Activated T-cell treated with anti-CD3 and anti-CD28 coated beads for 1 hour (primary cell): ENCODE results near the gene GUCD1.

ENCODE experiments used
- DNase-seq: peaks from one replicate; pipeline ENCODE4 v3.0.0-alpha.2; 2020; ENCODE audit warnings: low read depth

GUCD1 gene

DNA sequence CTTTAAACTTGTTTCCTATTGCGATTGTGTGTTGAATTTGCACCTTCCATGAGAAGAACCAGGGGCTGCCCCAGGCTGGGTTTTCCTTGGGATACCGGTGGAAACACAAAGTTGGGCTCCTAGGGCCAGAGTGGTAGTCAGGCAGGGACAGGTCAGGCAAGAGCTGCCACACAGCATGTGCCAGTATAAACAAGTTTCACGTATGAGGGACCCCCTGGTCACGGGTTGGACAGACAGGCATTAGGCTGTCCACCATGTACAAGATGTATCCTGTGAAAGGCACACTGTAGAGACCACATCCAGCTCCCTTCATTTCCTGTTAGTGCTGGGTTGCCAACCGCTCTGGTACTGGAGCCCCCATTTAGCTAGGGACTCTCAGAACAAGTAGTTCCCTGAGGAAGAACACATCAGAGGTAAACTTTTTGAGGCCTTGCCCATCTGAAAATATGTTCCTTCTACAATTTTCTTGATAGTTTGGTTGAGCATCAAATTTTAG lies 51.0 kb downstream of the GUCD1 start:
- DNase-seq, result no peak

DNA sequence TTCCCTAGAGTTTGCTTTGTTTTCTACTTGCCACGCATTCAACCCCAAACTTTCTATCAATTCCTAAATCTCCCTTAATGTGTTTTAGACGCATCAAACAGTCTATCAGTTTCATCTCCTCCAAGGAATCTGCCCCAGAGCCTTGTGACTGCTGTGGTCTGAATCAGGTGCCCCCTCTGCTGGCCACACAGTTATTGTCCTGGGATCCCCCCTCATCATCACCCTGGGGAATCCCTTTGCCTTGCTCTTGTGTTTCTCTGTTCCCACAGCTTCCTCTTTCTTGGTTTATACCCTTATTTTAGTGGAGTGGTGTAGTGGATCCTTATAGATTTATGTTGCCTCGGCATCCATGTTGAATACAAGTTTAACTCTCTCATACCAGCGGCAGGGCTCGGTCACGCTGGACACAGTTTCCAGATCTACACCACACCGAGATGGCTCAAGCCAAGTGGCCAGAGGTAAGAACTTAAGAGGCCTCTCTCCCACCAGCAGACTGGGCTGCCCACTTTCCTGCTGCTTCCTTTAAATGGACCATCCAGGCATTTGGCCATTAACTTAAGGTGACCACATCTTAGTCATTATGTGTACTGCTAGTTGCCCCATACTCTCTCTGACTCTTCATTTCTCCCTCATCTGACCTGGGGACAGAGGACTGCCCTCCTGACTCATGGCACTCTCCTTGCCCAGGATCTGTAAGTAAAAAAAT lies 51.6 kb downstream of the GUCD1 start:
- peak; percentile 51 for DNase-seq

DNA sequence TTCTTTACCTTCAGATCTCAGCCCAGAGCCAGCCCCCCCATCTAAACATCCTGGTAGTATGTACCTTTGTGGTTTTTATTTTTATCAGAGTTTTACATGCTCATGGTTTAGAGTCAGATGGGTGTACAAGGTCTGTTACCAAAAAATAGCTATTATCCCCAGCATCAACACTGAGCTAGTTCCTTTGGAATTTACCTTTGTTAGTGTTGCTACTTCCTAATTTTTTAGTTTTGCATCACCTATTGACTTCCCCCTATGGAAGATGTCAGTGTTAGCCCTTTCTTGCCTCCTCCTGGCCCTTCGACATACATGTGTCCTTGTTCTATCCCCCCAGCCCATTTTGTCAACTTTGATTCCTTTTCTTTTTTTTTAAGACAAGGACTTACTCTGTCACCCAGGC lies 52.4 kb downstream of the GUCD1 start:
- no peak for DNase-seq

DNA sequence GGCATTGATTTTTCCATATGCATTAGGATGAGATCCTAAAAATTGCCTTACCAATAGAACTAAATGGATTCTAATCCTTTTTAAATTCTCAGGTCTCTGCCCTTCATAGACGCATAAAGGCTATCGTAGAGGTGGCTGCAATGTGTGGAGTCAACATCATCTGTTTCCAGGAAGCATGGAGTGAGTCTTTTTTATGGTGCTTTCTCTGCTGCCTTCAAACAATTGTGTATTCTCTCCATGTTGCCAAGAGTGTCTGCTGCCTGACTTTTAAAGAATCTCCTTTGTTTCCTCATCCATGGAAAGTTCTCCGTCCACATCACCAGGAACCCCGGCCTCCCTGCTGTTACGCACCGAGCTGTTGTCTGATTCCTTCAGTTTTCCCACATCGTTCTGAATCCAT lies 52.9 kb downstream of the GUCD1 start:
- no peak for DNase-seq

DNA sequence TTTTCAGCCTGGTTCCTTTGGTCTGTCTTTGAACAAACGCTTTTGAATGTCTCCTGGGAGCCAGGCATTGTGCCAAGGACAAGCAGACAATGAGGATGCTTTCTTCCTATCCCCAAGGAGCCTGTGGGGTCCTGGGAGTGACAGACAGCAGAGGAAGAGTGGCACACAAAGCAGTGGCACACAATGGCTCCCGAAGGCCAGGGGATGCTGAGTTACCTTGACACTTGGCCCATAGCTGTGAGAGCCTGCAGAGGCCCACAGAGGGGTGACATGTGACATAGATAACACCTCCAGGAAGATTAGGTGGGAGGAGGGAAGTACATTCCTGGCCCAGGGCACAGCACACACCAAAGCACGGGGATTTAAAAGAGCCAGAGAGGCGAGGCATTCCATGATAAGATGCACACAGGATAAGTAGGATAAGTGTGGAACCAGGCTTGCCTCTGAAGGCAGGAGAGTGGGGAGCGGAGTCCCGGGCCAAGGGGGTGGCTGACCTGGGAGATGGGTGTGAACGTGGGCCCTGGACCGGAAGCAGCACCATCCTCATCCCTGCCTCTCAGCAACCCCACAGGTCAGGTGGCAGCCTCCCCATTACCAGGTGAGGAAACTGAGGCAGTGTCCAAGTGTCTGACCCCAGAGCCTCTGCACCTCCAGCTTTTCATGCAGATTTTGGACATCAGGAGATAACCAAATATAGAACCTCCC lies 53.5 kb downstream of the GUCD1 start:
- DNase-seq, result no peak

DNA sequence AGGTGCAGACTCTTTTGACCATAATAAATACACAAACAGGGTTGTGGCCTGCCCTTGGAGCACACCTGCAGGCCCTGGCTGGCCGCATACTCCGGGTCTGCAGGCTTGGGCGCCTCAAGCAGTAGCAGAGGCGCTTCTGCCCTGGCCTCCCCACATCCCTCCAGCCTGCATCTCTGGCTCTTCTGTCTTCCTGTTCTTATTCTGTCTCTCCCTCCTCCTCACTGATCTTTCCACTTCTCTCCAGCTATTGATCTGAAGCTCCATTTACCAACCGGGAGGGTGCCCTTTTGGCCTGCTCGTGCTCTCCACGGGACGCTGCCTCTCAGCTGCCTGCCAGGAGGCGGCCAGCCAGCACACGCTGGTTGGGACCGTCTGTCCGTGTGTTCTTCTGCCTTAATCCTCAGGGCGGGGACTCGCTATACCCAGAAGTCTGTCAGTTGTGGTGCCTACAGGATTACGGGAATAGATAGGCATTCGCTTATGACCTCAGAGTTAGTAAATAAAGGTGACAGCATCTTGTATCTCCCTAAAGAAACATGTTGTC lies 54.6 kb downstream of the GUCD1 start:
- no peak for DNase-seq

DNA sequence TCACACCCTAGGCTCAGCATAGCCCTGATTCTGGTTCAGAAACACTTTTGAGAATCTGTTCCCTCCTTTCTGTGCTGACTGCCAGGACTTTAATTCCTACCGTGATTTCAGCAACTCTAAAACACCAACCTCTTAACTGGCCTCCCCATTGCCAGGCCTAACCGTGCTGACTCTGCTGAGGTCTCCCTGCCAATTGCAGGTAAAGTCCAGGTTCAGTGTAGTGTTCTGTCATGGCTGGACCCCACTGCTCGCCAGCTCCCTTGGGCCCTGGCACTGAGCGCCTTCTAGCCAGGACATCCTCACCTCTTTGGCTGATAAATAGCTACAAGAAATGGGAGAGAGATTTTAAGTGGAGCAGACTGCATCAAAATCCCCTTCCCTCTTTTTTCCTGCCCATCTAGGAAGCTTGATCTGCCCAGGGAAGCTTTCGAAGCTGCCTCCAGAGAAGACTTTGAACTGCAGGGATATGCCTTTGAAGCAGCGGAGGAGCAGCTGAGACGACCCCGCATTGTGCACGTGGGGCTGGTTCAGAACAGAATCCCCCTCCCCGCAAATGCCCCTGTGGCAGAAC lies 55.1 kb downstream of the GUCD1 start:
- DNase-seq, result no peak

DNA sequence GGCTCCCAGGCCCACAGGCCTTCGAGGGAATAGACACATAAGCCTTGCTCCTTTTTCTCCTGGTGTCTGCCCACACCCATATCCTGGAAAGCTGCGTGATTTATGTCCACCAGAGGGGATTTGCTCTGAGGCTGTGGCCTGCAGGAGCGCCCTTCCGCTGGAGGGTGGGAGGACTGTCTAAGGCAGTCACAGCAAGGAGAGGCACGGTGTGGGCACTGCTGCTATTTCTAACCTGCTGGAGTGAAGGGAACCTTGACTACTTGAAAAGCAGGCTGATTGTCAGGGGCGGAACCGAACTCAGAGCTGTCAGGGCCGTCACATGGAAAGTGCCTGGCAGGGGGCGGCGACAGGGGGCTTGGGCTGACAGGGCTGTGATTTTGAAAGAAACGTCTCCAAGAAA lies 56.1 kb downstream of the GUCD1 start:
- DNase-seq, result no peak

DNA sequence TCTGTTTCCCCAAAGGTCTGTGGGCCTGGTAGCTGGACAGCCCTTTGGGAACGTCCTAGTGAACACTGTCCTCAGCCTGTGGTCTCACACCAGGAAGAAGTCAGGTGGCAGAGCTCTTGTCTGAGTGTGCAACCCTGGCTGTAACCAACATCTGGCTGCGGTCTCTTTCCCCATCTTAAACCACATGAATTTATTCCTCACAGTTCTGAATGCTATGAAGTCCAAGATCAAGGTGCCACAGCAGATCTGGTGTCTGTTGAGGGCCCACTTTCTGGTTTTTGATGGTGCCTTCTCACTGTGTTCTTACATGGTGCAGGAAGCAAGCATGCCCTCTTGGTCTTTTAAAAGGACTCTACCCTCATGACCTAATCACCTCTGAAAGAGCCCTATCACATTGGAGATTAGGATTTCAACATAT lies 57.1 kb downstream of the GUCD1 start:
- no peak for DNase-seq

DNA sequence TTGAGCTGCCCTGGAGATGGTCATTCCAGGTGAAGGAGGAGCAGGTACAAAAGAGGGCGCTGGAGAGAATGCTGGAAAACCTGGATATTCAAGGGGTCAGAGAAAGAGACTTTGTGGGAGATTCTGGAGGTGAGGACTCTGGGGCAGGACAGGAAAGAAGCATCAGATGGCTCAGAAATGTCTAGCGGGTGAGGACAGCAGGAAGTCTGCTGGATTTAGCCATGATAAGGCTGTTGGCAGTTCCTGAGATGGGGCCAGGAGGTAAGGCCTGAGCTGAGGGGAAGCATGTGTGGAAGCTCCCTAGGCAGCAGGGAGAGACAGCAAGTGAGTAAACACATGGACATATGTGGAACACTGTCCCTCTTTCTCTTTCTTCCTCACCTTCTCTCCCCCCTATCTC lies 58.3 kb downstream of the GUCD1 start:
- no peak for DNase-seq

DNA sequence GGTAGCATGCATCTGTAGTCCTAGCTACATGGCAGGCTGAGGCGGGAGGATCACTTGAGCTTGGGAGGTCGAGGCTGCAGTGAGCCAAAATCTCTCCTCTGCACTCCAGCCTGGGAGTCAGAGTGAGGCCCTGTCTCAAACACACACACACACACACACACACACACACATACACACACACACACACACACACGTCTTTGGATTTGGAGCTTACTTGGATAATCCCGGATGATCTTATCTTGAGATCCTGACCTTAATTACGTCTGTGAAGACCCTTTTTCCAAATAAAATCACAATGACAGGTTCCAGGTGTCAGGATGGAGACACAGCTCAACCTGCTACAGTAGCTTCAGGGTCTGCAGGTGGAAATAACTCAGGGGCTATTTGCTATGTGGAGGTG lies 58.7 kb downstream of the GUCD1 start:
- DNase-seq, result no peak

DNA sequence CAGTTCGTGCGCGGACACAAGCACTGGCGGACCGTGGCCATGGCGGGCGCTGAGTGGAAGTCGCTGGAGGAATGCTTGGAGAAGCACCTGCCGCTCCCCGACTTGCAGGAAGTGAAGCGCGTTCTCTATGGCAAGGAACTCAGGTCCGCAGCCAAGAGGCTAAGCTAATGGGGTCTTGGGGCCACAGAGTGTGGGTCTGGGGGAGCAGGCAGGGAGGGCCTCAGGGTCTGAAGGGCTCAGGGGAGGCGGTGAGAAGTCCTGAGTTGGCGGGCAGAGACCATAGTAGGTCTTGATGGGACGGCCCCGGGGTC lies 59.6 kb downstream of the GUCD1 start:
- no peak for DNase-seq

DNA sequence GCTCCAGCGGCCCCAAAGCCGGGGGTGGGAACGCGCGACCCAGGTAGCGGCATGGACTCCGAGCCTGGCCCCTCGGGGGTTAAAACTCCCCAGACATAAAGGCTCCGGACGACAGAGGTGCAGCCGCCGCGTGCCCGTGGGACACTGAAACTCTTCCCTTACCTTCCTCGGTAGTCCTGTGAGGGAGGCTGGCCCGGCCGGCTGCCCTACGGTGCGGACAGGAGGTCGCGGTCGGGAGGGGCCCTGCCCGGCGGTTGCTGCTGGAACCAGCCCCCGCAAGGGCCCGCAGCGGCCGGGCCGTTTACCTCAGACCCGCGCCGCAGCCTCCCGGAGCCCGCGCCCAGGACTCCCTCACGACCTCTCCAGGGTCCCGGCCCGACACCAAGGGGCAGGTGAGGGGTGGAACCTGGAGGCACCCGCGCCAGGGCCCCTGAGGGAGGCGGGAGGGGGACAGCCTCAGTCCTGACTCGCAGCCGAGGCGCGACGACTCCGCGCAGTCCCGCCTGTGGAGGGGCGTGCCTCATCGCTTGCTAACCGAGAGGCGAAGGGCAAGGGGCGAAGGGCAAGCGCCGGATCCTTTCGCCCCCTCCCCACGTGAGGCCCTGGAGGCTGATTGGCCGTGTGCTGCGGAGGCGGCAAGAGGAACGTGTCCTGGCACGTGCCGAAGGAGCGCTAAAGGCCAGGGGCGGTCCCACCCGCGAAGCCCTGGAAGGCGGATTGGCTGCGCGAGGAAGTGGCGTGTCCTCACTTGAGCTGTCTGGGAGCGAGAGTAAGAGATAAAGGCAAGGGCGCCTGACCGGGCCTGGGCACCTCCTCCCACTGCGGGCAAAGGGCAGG lies 60.2 kb downstream of the GUCD1 start, which contains the start of gene UPB1:
Gene UPB1 (plus strand): TSS at position 805 of the 837 bp plus-strand sequence. CDS start 72 bp downstream, outside the sequence.
- DNase-seq, result no peak

DNA sequence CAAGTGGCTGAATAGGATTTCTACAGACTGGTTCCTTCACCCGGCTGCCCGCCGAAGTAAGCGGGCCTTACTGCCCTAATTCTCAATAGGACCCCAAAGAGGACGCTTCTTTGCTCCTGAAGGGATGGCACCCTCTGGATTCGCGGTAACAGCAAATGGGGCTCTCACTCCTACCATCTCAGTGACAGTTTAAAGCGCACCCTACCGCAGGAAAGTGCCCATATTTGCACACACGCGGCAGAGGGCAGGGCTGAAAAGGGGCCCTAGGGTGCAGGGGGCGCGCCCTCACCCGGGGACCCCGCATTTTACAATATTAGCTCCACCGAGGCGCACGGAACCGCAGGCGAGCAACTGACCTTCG lies 60.8 kb downstream of the GUCD1 start:
- DNase-seq, result no peak

DNA sequence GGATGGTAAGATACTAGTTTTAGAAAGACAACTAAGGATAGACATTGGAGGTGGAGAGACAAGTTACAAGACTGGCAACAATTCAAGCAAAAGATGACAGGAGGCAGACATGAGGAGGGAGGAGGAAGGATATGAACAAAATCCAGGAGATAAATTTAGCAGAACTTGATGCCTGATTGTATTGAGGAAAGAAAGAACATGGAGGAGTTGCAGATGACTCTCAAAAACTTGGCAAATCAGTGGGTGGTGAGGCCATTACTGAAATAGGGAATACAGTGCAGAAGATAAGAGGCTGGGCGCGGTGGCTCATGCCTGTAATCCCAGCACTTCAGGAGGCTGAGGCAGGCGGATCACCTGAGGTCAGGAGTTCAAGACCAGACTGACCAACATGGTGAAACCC lies 62.5 kb downstream of the GUCD1 start:
- no peak for DNase-seq
